K562 (cell line): Measurements from ENCODE around the gene TMEM72. TPM values are rescaled to one million over a fixed set of nuclear protein-coding genes. Genes with fewer than 3 reads are reported as not detected.

Source experiments
- BMI1 ChIP-seq: fragments of 150-350 bp; IDR thresholded peaks from 2 replicates; pipeline ENCODE4 v1.6.1; 2014; ENCODE audit warnings: low read length
- ELF1 ChIP-seq: fragments of 200-800 bp; sonication (Bioruptor generic); IDR thresholded peaks from 2 replicates; pipeline ENCODE4 v1.6.1; 2016; ENCODE audit warnings: missing genetic modification characterization, missing compliant biosample characterization
- GABPA ChIP-seq: fragments of 200-800 bp; sonication (Bioruptor generic); conservative IDR thresholded peaks from 2 replicates; pipeline ENCODE4 v1.6.1; 2016; ENCODE audit warnings: low read depth, missing genetic modification characterization, missing compliant biosample characterization
- NRF1 ChIP-seq, 2 experiments: fragments of 450-650 bp; IDR thresholded peaks in 1 of 2; conservative IDR thresholded peaks in 1 of 2; 2 replicates each; pipeline ENCODE4 v1.6.1; 2014; ENCODE audit warnings: mild to moderate bottlenecking in 2 of 2
- SNIP1 ChIP-seq: fragments of 450-650 bp; IDR thresholded peaks from 2 replicates; pipeline ENCODE4 v1.7.1; 2017; ENCODE audit warnings: low read depth, mild to moderate bottlenecking
- ZC3H8 ChIP-seq: fragments of 450-650 bp; IDR thresholded peaks from 2 replicates; pipeline ENCODE4 v1.6.1; 2017
- ZFP36 ChIP-seq: fragments of 150-350 bp; IDR thresholded peaks from 2 replicates; pipeline ENCODE4 v1.6.1; 2018; ENCODE audit warnings: low read length, low read depth; ENCODE audit not compliant: partially characterized antibody
- polyA plus RNA-seq, 8 experiments: library from polyadenylated mRNA; depleted of rRNA in 4 of 8; stranded (reverse) in 5 of 8; unstranded in 3 of 8; fragments of >200 nt; fragmentation: Nextera tagmentation in 2 of 8; fragmentation: Illumina TruSeq in 1 of 8; extraction: Ambion mirVana in 2 of 8; extraction: Trizol in 1 of 8; gene quantifications; 2 replicates each; pipeline versions ENCODE4 v1.2.1 to v1.2.3, GENCODE V29; 2011 to 2014; ENCODE audit warnings: inconsistent platforms in 1 of 8, missing spikeins in 1 of 8
- total RNA-seq, 7 experiments: library from RNA; depleted of rRNA in 6 of 7; stranded (reverse); fragments of >200 nt in 6 of 7; fragmentation: Illumina TruSeq in 2 of 7; extraction: Trizol in 2 of 7; gene quantifications; 2 replicates each; pipeline versions ENCODE4 v1.2.1 to v1.2.3, GENCODE V29; 2011 to 2021; ENCODE audit warnings: low replicate concordance in 1 of 7
- TF ChIP-seq, protein P1 (sequence below), 2 experiments: IDR thresholded peaks; 2 replicates each; pipeline ENCODE4 v1.6.1; 2012; ENCODE audit warnings: improper control_type of control experiment in 2 of 2, low read depth in 2 of 2, low read length in 2 of 2, borderline replicate concordance in 1 of 2

TMEM72 gene
- total and polyA plus RNA-seq, 9 of the 15 experiments (the other 6 are each of a cell fraction or from before 2014, with no cell fraction given): not detected

DNA sequence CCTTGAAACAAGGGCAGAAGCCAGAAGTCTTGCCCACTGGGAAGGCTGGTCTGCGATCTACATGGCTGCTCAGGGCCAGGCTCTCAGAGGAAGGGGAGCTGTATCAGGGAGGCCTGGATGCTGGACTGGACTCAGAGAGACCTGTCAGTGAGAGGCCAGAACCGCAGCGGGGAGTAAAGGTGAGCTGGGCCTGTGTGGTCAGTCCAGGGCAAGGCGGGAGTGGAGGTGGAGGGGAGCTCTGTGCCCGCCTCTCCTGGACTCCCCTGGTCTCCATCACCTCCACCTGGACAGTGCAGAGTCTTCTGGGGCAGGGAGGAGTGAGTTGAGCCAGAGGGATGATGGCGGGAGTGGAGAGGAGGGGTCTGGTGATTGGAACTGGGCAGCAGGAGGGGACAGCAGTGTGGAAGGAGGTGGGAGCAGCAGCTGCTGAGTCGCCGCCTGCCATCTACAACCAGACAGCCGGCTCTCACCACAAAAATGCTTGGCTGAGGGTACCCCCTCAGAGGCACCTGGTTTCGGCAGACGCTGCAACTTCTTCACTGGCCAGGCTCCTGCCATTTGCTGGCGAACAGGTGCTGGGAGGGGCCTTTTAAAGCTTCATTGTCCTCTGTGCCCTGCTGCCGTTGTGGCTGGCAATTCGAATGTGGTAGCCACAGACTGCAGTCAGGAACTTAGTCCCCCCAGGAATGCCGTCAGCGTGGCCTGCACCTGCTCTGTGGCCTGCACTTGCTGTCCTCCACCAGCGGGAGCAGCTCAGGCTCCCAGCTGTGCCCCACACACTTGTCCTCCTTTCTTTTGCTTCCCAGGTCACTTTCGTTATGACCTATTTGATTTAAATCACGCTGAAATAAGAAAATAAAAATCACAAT lies 52.0 kb downstream of the TMEM72 start (continued):
- TF ChIP-seq, protein P1, sequence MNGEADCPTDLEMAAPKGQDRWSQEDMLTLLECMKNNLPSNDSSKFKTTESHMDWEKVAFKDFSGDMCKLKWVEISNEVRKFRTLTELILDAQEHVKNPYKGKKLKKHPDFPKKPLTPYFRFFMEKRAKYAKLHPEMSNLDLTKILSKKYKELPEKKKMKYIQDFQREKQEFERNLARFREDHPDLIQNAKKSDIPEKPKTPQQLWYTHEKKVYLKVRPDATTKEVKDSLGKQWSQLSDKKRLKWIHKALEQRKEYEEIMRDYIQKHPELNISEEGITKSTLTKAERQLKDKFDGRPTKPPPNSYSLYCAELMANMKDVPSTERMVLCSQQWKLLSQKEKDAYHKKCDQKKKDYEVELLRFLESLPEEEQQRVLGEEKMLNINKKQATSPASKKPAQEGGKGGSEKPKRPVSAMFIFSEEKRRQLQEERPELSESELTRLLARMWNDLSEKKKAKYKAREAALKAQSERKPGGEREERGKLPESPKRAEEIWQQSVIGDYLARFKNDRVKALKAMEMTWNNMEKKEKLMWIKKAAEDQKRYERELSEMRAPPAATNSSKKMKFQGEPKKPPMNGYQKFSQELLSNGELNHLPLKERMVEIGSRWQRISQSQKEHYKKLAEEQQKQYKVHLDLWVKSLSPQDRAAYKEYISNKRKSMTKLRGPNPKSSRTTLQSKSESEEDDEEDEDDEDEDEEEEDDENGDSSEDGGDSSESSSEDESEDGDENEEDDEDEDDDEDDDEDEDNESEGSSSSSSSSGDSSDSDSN (IDR thresholded peaks at IDR 0.05; ENCODE audit: borderline replicate concordance in 1 of 2, low read depth in 2 of 2, low read length in 2 of 2): no peak
- TF ChIP-seq GABPA (tag) (peak; percentile 51; the same call in 1 of the 2 replicates), BMI1 (no peak), SNIP1 (no peak), ZFP36 (no peak), ELF1 (no peak), ZC3H8 (no peak), NRF1 (conservative IDR thresholded peaks at IDR 0.05 in 1 of 2, IDR thresholded peaks at IDR 0.05 in 1 of 2) (peak; percentile 15 to 42; a peak in 2 of 4 replicates)
